ENCODE results near the gene NR2C2AP.

GRCh38 chr19:19155495-19156219 is 47.6 kb downstream of the NR2C2AP start:
- TF ChIP-seq EP300 (IDR thresholded peaks at IDR 0.05) (no peak), CTCF (IDR thresholded peaks at IDR 0.05) (no peak), POLR2AphosphoS5 (IDR thresholded peaks at IDR 0.05) (no peak), POLR2A (IDR thresholded peaks at IDR 0.05) (no peak)
